OCI-LY3 (cell line): ENCODE measurements around the gene DDAH2.
A peak's percentile ranks its signal among the peaks of the same experiment; 100 is the strongest.

Source experiments
- EZH2phosphoT487 ChIP-seq: fragments of 200-600 bp; shearing (Covaris generic); IDR thresholded peaks from 2 replicates; pipeline ENCODE4 v1.6.1; 2018; ENCODE audit warnings: antibody characterized with exemption, mixed run types, low read depth
- TF ChIP-seq, protein P1 (sequence below): fragments of 200-600, 300-600 bp; sonication (generic); IDR thresholded peaks from 2 replicates; pipeline ENCODE4 v1.5.1; 2014; ENCODE audit warnings: antibody characterized with exemption, low read length, low read depth

DNA sequence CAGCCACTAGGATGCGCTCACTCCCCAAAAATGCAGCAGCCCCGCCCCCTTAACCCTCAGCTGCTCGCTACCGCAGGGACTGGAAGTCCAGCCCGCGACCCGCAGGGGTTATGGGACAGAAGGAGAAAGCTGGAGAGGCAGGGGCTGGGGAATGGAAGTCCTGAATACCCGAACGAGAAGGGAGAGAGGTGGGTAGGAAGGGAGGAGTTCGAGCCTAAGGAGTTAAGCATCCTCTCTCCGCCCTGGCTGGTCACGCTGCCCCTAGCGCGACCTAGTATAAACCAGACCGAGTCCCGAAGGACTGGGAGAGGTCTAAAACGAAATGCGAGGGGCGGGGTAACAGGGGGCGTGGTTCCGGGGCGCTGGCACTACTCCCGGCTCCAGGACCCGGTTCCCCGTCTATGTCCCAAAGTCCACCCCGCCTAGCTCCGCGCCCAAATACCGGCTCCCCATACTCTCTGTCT is 448 bp upstream of the DDAH2 start:
- TF ChIP-seq, protein P1, sequence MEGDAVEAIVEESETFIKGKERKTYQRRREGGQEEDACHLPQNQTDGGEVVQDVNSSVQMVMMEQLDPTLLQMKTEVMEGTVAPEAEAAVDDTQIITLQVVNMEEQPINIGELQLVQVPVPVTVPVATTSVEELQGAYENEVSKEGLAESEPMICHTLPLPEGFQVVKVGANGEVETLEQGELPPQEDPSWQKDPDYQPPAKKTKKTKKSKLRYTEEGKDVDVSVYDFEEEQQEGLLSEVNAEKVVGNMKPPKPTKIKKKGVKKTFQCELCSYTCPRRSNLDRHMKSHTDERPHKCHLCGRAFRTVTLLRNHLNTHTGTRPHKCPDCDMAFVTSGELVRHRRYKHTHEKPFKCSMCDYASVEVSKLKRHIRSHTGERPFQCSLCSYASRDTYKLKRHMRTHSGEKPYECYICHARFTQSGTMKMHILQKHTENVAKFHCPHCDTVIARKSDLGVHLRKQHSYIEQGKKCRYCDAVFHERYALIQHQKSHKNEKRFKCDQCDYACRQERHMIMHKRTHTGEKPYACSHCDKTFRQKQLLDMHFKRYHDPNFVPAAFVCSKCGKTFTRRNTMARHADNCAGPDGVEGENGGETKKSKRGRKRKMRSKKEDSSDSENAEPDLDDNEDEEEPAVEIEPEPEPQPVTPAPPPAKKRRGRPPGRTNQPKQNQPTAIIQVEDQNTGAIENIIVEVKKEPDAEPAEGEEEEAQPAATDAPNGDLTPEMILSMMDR, result peak; percentile 61; the same call in 1 of the 2 replicates
- TF ChIP-seq EZH2phosphoT487, result no peak
